GM12878 (cell line): Measurements from ENCODE around the gene PLXNA2.

ENCODE experiments used
- CHD2 ChIP-seq: IDR thresholded peaks from 2 replicates; pipeline ENCODE4 v1.6.1; 2011; ENCODE audit warnings: low read depth, low read length, improper control_type of control experiment, borderline replicate concordance
- SREBF2 ChIP-seq: IDR thresholded peaks from 2 replicates; pipeline ENCODE4 v1.6.1; 2012; ENCODE audit warnings: mild to moderate bottlenecking, low read length
- ZNF207 ChIP-seq: fragments of 450-650 bp; IDR thresholded peaks from 2 replicates; pipeline ENCODE4 v1.6.1; 2014; ENCODE audit warnings: antibody characterized with exemption, mild to moderate bottlenecking, borderline replicate concordance

GRCh38 chr1:208089761-208090370 is 154.3 kb downstream of the PLXNA2 start:
- no peak for TF ChIP-seq CHD2
- TF ChIP-seq ZNF207: no peak
- no peak for TF ChIP-seq SREBF2
